PC-9 (cell line): Measurements from ENCODE around the gene OCEL1. TPM values are rescaled to one million over a fixed set of nuclear protein-coding genes. Genes with fewer than 3 reads are reported as not detected.

Source experiments
- BruUV-seq: library from RNA; stranded (reverse); fragments of 400-500 nt; replicated peaks from 2 replicates; lab custom pipeline; 2021; lab: Mats Ljungman, UMichigan
- CTCF ChIA-PET: fragments of 300-600 bp; sonication (Branson Sonifier 250); formaldehyde crosslinking; loops from one replicate; lab custom pipeline; 2022; ENCODE audit warnings: antibody characterized with exemption; lab: Charles Lee
- POLR2A ChIA-PET: fragments of 300-600 bp; sonication (Branson Sonifier 250); formaldehyde crosslinking; loops from one replicate; lab custom pipeline; 2022; ENCODE audit warnings: antibody characterized with exemption; ENCODE audit not compliant: unreplicated experiment; lab: Charles Lee
- DNase-seq, 2 experiments: peaks; one replicate each; pipeline versions ENCODE4 v3.0.0 to v3.0.0-alpha.2; 2015 to 2022; ENCODE audit warnings: mixed read lengths in 1 of 2
- H2AFZ ChIP-seq: fragments of 200-600 bp; sonication (generic); 2 replicates; pipeline ENCODE4 v1.8.1; 2017; ENCODE audit warnings: antibody characterized with exemption
- H3F3A ChIP-seq: fragments of 200-600 bp; sonication (generic); 2 replicates; pipeline ENCODE4 v1.8.1; 2017; ENCODE audit warnings: antibody characterized with exemption, mild to moderate bottlenecking, low read depth; ENCODE audit not compliant: insufficient read depth
- H3K27ac ChIP-seq: fragments of 200-600 bp; sonication (generic); 2 replicates; pipeline ENCODE4 v1.6.1; 2016; ENCODE audit warnings: mixed run types
- H3K27me3 ChIP-seq: fragments of 200-600 bp; sonication (generic); 2 replicates; pipeline ENCODE4 v1.6.1; 2016; ENCODE audit warnings: low read depth, mixed run types; ENCODE audit not compliant: insufficient read depth
- H3K36me3 ChIP-seq: fragments of 200-600 bp; sonication (generic); 2 replicates; pipeline ENCODE4 v1.6.1; 2016; ENCODE audit warnings: low read depth, mixed run types
- H3K4me1 ChIP-seq: fragments of 200-600 bp; sonication (generic); replicated peaks from 2 replicates; pipeline ENCODE4 v1.6.1; 2016; ENCODE audit warnings: mixed run types; ENCODE audit not compliant: insufficient read depth
- H3K4me2 ChIP-seq: fragments of 200-600 bp; sonication (generic); 2 replicates; pipeline ENCODE4 v1.6.1; 2017; ENCODE audit warnings: mixed run types
- H3K4me3 ChIP-seq: fragments of 200-600 bp; sonication (generic); 2 replicates; pipeline ENCODE4 v1.6.1; 2016; ENCODE audit warnings: mixed run types
- H3K79me2 ChIP-seq: fragments of 200-600 bp; sonication (generic); 2 replicates; pipeline ENCODE4 v1.6.1; 2017; ENCODE audit warnings: low read depth, mixed run types
- H3K9me2 ChIP-seq: fragments of 200-600 bp; sonication (generic); 2 replicates; pipeline ENCODE4 v1.8.1; 2017; ENCODE audit warnings: mild to moderate bottlenecking; ENCODE audit not compliant: insufficient read depth
- H3K9me3 ChIP-seq: fragments of 200-600 bp; sonication (generic); 2 replicates; pipeline ENCODE4 v1.8.1; 2016; ENCODE audit warnings: low read depth; ENCODE audit not compliant: insufficient read depth
- H4K20me1 ChIP-seq: fragments of 200-600 bp; sonication (generic); 2 replicates; pipeline ENCODE4 v1.8.1; 2017; ENCODE audit not compliant: insufficient read depth
- CTCF ChIP-seq: fragments of 200-600 bp; sonication (generic); conservative IDR thresholded peaks from 2 replicates; pipeline ENCODE4 v1.6.1; 2017; ENCODE audit warnings: mixed run types, antibody characterized with exemption, mild to moderate bottlenecking, moderate library complexity
- EZH2 ChIP-seq: fragments of 200-600 bp; sonication (generic); IDR thresholded peaks from 2 replicates; pipeline ENCODE4 v1.8.0; 2017; ENCODE audit warnings: antibody characterized with exemption, low read depth
- intact Hi-C: fragments of 100-400 bp; cut with micrococcal nuclease; formaldehyde crosslinking; loops from one replicate; pipeline ENCODE4 v1.10.0; 2022; ENCODE audit not compliant: unreplicated experiment
- total RNA-seq: library from RNA; stranded (reverse); gene quantifications from 2 replicates; pipeline ENCODE4 v1.2.3, GENCODE V29; 2021

The OCEL1 gene
- total RNA-seq, 1 experiment from 2014 or later, result 30.6 TPM

- Histone ChIP-seq H3K9me3 (no peaks in the 10 kb centered on the region), H3K4me2 (peak overlapping the region; percentile 94), H3K4me1 (peaks cover 26% of the 10 kb centered on the region), H3K4me3 (peak overlapping the region; percentile 64), H3K9me2 (no peaks in the 10 kb centered on the region), H3F3A (peaks cover 18% of the 10 kb centered on the region; the same call in 1 of the 2 replicates), H3K27me3 (no peaks in the 10 kb centered on the region), H3K36me3 (peaks cover 6% of the 10 kb centered on the region; the same call in 1 of the 2 replicates), H2AFZ (no peak overlapping the region), H4K20me1 (no peaks in the 10 kb centered on the region), H3K27ac (no peak overlapping the region), H3K79me2 (no peaks in the 10 kb centered on the region; the same call in 1 of the 2 replicates)
- ChIA-PET POLR2A (interaction anchor here (0.6 to 1.6 kb wide), 5 partner anchors 18 to 498 kb away, joined by 3 to 14 read pairs (median 5); partner anchors contain the start of gene BABAM1), CTCF (no interaction called here)
- TF ChIP-seq CTCF (no peak), EZH2 (no peak)
- BruUV-seq, result TSS peak; percentile 51
- DNase-seq, result no peak
- intact Hi-C loops, result no loop called here
Measured at GRCh38 chr19:17216058-17216670, 9.9 kb upstream of the OCEL1 start.

GRCh38 chr19:17219286-17219685 is 6.7 kb upstream of the OCEL1 start:
- H3K36me3 ChIP-seq, result peaks cover 6% of the 10 kb centered on the region; the same call in 1 of the 2 replicates
- no peaks in the 10 kb centered on the region for H3K27me3 ChIP-seq
- H4K20me1 ChIP-seq, result no peaks in the 10 kb centered on the region
- ChIA-PET CTCF (no interaction called here), POLR2A (no interaction called here)
- H3K4me3 ChIP-seq, result no peak overlapping the region
- no peaks in the 10 kb centered on the region for H3K9me2 ChIP-seq
- intact Hi-C loops, result no loop called here
- H2AFZ ChIP-seq, result no peak overlapping the region
- peaks cover 24% of the 10 kb centered on the region for H3K4me1 ChIP-seq
- no peaks in the 10 kb centered on the region; the same call in 1 of the 2 replicates for H3K79me2 ChIP-seq
- no peak overlapping the region for H3K4me2 ChIP-seq
- no peaks in the 10 kb centered on the region for H3K9me3 ChIP-seq
- BruUV-seq, result no TSS peak
- TF ChIP-seq CTCF, result no peak
- TF ChIP-seq EZH2, result no peak
- peaks cover 30% of the 10 kb centered on the region for H3F3A ChIP-seq
- no peak overlapping the region for H3K27ac ChIP-seq
- DNase-seq, result no peak

DNA sequence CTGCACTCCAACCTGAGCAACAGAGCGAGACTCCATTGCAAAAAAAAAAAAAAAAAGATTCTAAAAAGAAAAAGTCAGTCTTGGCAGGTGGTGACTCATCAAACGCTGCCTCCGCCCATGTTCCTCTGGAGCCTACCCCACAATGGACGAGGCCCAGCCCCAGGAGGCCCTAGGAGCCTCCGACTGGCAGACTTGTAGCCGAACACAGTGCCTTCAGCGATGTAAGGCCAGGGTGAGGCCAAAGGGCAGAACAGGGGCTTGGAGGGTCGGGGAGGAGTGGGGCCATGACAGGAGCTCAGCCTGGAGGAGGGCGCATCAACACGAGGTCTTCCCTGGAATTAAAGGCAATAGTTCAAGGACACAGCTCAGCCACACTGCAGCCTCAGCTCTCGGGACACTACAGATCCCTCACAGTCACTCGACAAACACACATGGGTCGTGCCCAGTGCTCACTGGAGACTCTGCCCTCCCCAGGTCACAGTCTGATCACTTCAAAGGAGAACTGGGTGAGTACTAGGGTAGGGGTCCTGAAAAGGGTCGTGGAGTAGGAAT is 5.7 kb upstream of the OCEL1 start:
- BruUV-seq, result no TSS peak
- Histone ChIP-seq H3K36me3 (peaks cover 6% of the 10 kb centered on the region; the same call in 1 of the 2 replicates), H3K27me3 (no peaks in the 10 kb centered on the region), H3K4me3 (no peak overlapping the region), H3K4me1 (peaks cover 20% of the 10 kb centered on the region), H3K9me2 (no peaks in the 10 kb centered on the region), H4K20me1 (no peaks in the 10 kb centered on the region), H3K27ac (peak overlapping the region; percentile 49), H2AFZ (0 out of 2 replicates have a peak overlapping the region, but pooled peaks have one; percentile 28), H3K79me2 (no peaks in the 10 kb centered on the region; the same call in 1 of the 2 replicates), H3K4me2 (peak overlapping the region; percentile 48), H3F3A (peaks cover 33% of the 10 kb centered on the region), H3K9me3 (no peaks in the 10 kb centered on the region)
- intact Hi-C loops, result no loop called here
- peak; percentile 71 to 77 for DNase-seq
- ChIA-PET POLR2A (no interaction called here), CTCF (interaction anchor here (0.6 to 0.7 kb wide), 2 partner anchors 28 to 197 kb away, joined by 4 to 9 read pairs; no protein-coding TSS in a partner anchor)
- TF ChIP-seq CTCF (no peak), EZH2 (no peak)
